SU-DHL-6 (cell line): ENCODE data around the gene KLHL22.

Experiments
- CTCF ChIP-seq: fragments of 200-600 bp; sonication (generic); IDR thresholded peaks from one replicate; pipeline ENCODE4 v1.5.1; 2017; ENCODE audit warnings: antibody characterized with exemption, mild to moderate bottlenecking, low read length, moderate library complexity; ENCODE audit not compliant: insufficient read depth, poor library complexity, severe bottlenecking
- EZH2phosphoT487 ChIP-seq: fragments of 200-600 bp; sonication (generic), shearing (Covaris generic); conservative IDR thresholded peaks from 2 replicates; pipeline ENCODE4 v1.6.1; 2018; ENCODE audit warnings: mild to moderate bottlenecking, antibody characterized with exemption, low read length, moderate library complexity, mixed read lengths

DNA sequence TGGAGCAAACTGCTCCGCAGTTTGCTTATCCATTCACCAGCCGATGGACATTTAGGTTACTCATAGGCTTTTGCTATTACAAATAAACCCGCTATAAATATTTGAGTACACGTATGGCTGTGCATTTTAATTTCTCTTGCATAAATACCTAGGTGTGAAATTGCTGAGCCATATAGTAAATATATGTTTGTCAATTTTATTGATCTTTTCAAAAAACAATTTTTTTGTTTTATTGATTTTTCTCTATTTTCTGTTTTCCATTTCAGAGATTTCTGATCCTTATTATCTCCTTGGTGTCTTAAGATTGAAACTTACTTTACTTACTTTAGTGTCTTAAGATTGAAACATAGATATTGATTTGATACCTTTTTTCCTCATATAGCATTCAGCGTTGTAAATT, 97.2 kb downstream of the KLHL22 start:
- TF ChIP-seq CTCF (no peak), EZH2phosphoT487 (no peak)
